Measurements from ENCODE around the gene LIX1.

LIX1 gene

GRCh38 chr5:97093193-97093592 is 49.2 kb downstream of the LIX1 start:
- H3K4me1 ChIP-seq (ENCODE audit: control insufficient read depth, insufficient read depth, low read length) = no peaks in the 10 kb centered on the region
- H3K9me3 ChIP-seq (ENCODE audit: control insufficient read depth, insufficient read depth, low read depth, low read length) = no peaks in the 10 kb centered on the region
- ChIA-PET POLR2A (no interaction called here), CTCF (interaction anchor here (0.7 kb wide), 1 partner anchor 341 kb away, joined by 3 read pairs; no protein-coding TSS in a partner anchor)
- no peak overlapping the region for H3K4me3 ChIP-seq (ENCODE audit: low read depth, low read length)
- TF ChIP-seq ZNF510 (tag by site-specific recombination; IDR thresholded peaks at IDR 0.05; ENCODE audit: insufficient replicate concordance) (no peak), HOXC10 (CRISPR knock-in tag; IDR thresholded peaks at IDR 0.05) (no peak), ZFP69B (tag by site-specific recombination; IDR thresholded peaks at IDR 0.05) (no peak), ZNF155 (tag by site-specific recombination; IDR thresholded peaks at IDR 0.05) (no peak), KLF7 (tag by site-specific recombination; IDR thresholded peaks at IDR 0.05; ENCODE audit: borderline replicate concordance) (no peak), MYNN (tag by site-specific recombination; IDR thresholded peaks at IDR 0.05; ENCODE audit: borderline replicate concordance) (no peak), SCRT2 (tag by site-specific recombination; IDR thresholded peaks at IDR 0.05) (no peak), PRDM2 (tag by site-specific recombination; IDR thresholded peaks at IDR 0.05; ENCODE audit: borderline replicate concordance) (no peak)
- TF ChIP-seq, protein P1, sequence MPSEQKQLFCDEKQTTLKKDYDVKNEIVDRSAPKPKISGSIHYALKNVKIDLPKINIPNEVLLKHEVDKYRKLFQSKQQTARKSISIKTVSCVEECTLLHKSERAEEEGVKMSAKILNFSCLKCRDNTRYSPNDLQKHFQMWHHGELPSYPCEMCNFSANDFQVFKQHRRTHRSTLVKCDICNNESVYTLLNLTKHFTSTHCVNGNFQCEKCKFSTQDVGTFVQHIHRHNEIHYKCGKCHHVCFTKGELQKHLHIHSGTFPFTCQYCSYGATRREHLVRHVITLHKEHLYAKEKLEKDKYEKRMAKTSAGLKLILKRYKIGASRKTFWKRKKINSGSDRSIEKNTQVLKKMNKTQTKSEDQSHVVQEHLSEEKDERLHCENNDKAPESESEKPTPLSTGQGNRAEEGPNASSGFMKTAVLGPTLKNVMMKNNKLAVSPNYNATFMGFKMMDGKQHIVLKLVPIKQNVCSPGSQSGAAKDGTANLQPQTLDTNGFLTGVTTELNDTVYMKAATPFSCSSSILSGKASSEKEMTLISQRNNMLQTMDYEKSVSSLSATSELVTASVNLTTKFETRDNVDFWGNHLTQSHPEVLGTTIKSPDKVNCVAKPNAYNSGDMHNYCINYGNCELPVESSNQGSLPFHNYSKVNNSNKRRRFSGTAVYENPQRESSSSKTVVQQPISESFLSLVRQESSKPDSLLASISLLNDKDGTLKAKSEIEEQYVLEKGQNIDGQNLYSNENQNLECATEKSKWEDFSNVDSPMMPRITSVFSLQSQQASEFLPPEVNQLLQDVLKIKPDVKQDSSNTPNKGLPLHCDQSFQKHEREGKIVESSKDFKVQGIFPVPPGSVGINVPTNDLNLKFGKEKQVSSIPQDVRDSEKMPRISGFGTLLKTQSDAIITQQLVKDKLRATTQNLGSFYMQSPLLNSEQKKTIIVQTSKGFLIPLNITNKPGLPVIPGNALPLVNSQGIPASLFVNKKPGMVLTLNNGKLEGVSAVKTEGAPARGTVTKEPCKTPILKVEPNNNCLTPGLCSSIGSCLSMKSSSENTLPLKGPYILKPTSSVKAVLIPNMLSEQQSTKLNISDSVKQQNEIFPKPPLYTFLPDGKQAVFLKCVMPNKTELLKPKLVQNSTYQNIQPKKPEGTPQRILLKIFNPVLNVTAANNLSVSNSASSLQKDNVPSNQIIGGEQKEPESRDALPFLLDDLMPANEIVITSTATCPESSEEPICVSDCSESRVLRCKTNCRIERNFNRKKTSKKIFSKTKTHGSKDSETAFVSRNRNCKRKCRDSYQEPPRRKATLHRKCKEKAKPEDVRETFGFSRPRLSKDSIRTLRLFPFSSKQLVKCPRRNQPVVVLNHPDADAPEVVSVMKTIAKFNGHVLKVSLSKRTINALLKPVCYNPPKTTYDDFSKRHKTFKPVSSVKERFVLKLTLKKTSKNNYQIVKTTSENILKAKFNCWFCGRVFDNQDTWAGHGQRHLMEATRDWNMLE (tag by site-specific recombination; conservative IDR thresholded peaks at IDR 0.05; ENCODE audit: low read depth) = no peak
- H3K27ac ChIP-seq (ENCODE audit: extremely low read depth, low read depth, low read length) = no peak overlapping the region
- H3K36me3 ChIP-seq (ENCODE audit: control insufficient read depth in 2 of 2, insufficient read depth in 1 of 2, low read length in 2 of 2) = no peaks in the 10 kb centered on the region

- H3K4me3 ChIP-seq (ENCODE audit: low read depth, low read length) = no peak overlapping the region
- CTCF ChIA-PET = interaction anchor here (1.1 kb wide), 1 partner anchor 12 kb away, joined by 3 read pairs; no protein-coding TSS in a partner anchor
- POLR2A ChIA-PET = no interaction called here
- no peaks in the 10 kb centered on the region for H3K4me1 ChIP-seq (ENCODE audit: control insufficient read depth, insufficient read depth, low read length)
- no peaks in the 10 kb centered on the region for H3K9me3 ChIP-seq (ENCODE audit: control insufficient read depth, insufficient read depth, low read depth, low read length)
- no peaks in the 10 kb centered on the region for H3K36me3 ChIP-seq (ENCODE audit: control insufficient read depth in 2 of 2, insufficient read depth in 1 of 2, low read length in 2 of 2)
- no peak overlapping the region for H3K27ac ChIP-seq (ENCODE audit: extremely low read depth, low read depth, low read length)
- TF ChIP-seq GLIS2 (tag by site-specific recombination; IDR thresholded peaks at IDR 0.05) = no peak
- TF ChIP-seq, protein P2, sequence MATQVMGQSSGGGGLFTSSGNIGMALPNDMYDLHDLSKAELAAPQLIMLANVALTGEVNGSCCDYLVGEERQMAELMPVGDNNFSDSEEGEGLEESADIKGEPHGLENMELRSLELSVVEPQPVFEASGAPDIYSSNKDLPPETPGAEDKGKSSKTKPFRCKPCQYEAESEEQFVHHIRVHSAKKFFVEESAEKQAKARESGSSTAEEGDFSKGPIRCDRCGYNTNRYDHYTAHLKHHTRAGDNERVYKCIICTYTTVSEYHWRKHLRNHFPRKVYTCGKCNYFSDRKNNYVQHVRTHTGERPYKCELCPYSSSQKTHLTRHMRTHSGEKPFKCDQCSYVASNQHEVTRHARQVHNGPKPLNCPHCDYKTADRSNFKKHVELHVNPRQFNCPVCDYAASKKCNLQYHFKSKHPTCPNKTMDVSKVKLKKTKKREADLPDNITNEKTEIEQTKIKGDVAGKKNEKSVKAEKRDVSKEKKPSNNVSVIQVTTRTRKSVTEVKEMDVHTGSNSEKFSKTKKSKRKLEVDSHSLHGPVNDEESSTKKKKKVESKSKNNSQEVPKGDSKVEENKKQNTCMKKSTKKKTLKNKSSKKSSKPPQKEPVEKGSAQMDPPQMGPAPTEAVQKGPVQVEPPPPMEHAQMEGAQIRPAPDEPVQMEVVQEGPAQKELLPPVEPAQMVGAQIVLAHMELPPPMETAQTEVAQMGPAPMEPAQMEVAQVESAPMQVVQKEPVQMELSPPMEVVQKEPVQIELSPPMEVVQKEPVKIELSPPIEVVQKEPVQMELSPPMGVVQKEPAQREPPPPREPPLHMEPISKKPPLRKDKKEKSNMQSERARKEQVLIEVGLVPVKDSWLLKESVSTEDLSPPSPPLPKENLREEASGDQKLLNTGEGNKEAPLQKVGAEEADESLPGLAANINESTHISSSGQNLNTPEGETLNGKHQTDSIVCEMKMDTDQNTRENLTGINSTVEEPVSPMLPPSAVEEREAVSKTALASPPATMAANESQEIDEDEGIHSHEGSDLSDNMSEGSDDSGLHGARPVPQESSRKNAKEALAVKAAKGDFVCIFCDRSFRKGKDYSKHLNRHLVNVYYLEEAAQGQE (tag by site-specific recombination; IDR thresholded peaks at IDR 0.05) = no peak
- TF ChIP-seq HOXA7 (CRISPR knock-in tag; IDR thresholded peaks at IDR 0.05; ENCODE audit: borderline replicate concordance) = no peak
- TF ChIP-seq ELK4 (IDR thresholded peaks at IDR 0.05; ENCODE audit: borderline replicate concordance, low read depth, low read length) = no peak
- no peak for TF ChIP-seq ZNF394 (tag by site-specific recombination; IDR thresholded peaks at IDR 0.05; ENCODE audit: borderline replicate concordance)
- TF ChIP-seq ZNF677 (tag by site-specific recombination; IDR thresholded peaks at IDR 0.05) = no peak
- no peak for TF ChIP-seq GLIS1 (tag by site-specific recombination; IDR thresholded peaks at IDR 0.05)
- TF ChIP-seq YY2 (tag by site-specific recombination; IDR thresholded peaks at IDR 0.05) = no peak
- TF ChIP-seq ZEB2 (tag by site-specific recombination; IDR thresholded peaks at IDR 0.05) = no peak
- no peak for TF ChIP-seq ZNF600 (tag by site-specific recombination; IDR thresholded peaks at IDR 0.05)
Observed at GRCh38 chr5:97090944-97091343, 51.5 kb downstream of the LIX1 start.
